DOHH2 (cell line): ENCODE results near the gene ACADS.

Experiments used
- EZH2phosphoT487 ChIP-seq: fragments of 200-600 bp; sonication (generic); IDR thresholded peaks from 2 replicates; pipeline ENCODE4 v1.6.1; 2017; ENCODE audit warnings: borderline replicate concordance, mild to moderate bottlenecking, antibody characterized with exemption, low read length, moderate library complexity, mixed read lengths
- TF ChIP-seq, protein P1 (sequence below): fragments of 200-600 bp; sonication (generic); IDR thresholded peaks from one replicate; pipeline ENCODE4 v1.5.1; 2014; ENCODE audit warnings: antibody characterized with exemption, mild to moderate bottlenecking, low read depth, low read length; ENCODE audit not compliant: poor library complexity, severe bottlenecking

DNA sequence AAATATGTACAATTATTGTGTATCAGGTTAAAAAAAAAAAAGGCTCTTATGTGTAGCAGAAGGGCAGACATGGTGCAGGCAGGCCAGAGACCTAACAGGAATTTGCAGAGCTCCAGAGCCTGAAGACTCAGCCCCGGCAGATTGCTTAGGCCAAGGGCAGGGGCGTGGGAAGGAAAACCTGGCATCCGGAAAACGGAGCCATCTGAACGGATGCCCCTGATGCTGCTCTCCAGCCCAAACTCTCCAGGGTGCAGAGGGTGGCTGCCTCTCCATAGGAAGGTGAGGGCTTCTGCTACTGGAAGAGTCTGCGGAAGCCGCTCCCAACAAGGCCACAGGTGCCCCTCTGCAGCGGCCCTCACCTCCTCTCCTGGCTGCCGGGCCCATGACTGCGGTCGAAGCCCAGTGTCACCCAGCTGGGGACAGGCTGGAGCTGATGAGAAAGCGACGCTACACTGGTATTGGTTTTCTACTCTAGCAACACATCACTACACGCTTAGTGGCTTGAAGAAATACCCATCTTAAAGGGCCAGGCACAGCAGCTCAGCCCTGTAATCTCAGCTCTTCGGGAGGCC is 19.4 kb downstream of the ACADS start:
- TF ChIP-seq, protein P1, sequence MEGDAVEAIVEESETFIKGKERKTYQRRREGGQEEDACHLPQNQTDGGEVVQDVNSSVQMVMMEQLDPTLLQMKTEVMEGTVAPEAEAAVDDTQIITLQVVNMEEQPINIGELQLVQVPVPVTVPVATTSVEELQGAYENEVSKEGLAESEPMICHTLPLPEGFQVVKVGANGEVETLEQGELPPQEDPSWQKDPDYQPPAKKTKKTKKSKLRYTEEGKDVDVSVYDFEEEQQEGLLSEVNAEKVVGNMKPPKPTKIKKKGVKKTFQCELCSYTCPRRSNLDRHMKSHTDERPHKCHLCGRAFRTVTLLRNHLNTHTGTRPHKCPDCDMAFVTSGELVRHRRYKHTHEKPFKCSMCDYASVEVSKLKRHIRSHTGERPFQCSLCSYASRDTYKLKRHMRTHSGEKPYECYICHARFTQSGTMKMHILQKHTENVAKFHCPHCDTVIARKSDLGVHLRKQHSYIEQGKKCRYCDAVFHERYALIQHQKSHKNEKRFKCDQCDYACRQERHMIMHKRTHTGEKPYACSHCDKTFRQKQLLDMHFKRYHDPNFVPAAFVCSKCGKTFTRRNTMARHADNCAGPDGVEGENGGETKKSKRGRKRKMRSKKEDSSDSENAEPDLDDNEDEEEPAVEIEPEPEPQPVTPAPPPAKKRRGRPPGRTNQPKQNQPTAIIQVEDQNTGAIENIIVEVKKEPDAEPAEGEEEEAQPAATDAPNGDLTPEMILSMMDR: no peak
- no peak for TF ChIP-seq EZH2phosphoT487
